Measurements from ENCODE around the gene SLC1A3. TPM values are rescaled to one million over a fixed set of nuclear protein-coding genes. Genes with fewer than 3 reads are reported as not detected.
"Not testable (repeated sequence)": the region's sequence is repeated elsewhere in the genome, so short reads cannot be mapped to it uniquely, and the experiment has no call there.

SLC1A3 gene
- total and polyA plus RNA-seq, 7 experiments from 2014 or later = 0.32 to 3.1 (median 0.62) TPM; not detected in 3

DNA sequence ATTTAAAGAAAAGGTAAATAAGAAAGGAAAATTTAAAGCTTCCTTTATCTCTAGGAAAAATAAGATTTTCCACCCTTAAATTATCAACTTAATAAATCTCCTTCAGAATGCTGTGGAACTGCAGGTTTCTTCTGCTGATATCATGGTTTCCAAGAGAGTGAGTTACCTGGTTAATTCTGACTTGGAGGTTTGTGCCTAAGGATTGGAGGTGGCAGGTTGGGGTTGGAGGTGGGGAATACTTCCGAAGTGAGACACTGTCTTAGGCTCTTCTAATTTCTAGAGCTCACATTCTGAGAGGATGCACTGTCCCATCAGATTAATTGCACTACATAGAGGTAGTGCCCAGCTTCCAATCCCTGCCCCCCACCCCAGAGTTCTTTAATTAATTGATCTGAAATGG is 31.1 kb downstream of the SLC1A3 start:
- Mint-ChIP-seq H3K36me3 (no peaks in the 10 kb centered on the region), H3K4me3 (no peak overlapping the region), H3K9me3 (peaks cover 0 to 5% (median 0%) of the 10 kb centered on the region in 11 donors), H3K27me3 (peaks cover 13 to 34% (median 19%) of the 10 kb centered on the region in 5 donors), H3K27ac (no peak overlapping the region), H3K4me1 (no peaks in the 10 kb centered on the region)
- ChIA-PET CTCF (no interaction called here), POLR2A (no interaction called here)
- ATAC-seq (no peak), DNase-seq (no peak)
- Histone ChIP-seq H3K27me3 (ENCODE audit: control insufficient read depth in 2 of 2, insufficient read depth in 2 of 2, low read length in 2 of 2) (no peaks in the 10 kb centered on the region), H3K9me3 (ENCODE audit: control insufficient read depth in 2 of 3, low read length in 3 of 3) (no peaks in the 10 kb centered on the region), H3K4me1 (ENCODE audit: control insufficient read depth in 2 of 2, insufficient read depth in 2 of 2, low read length in 2 of 2) (no peaks in the 10 kb centered on the region), H3K36me3 (ENCODE audit: control insufficient read depth in 2 of 3, insufficient read depth in 3 of 3, low read length in 3 of 3) (no peaks in the 10 kb centered on the region), H3K4me3 (ENCODE audit: low read length) (no peak overlapping the region), H3K27ac (ENCODE audit: low read depth, low read length) (no peak overlapping the region)
- intact Hi-C loops (cut with micrococcal nuclease) = no loop called here

DNA sequence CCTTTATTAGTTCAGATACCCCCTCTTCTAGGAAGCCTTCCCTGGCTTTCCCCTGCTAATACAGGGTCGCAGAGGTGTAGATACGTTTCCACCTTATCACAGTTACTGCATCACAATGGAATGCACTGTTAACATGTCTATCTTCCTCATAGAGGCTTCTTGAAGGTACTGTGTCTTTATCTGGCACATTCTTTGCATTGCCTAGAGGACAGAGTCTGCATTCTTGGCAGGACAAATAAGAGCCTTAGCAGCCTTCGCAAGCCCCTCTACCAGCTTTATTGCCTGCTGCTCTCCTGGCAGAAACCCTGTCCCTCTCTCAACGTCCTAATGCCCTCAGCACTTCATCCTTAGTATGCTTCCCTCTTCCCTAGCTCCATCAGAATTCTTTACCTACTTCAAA is 31.6 kb downstream of the SLC1A3 start:
- Mint-ChIP-seq H3K27me3 (peaks cover 14 to 33% (median 20%) of the 10 kb centered on the region in 5 donors), H3K9me3 (peaks cover 0 to 5% (median 0%) of the 10 kb centered on the region in 11 donors), H3K4me1 (no peaks in the 10 kb centered on the region), H3K27ac (no peak overlapping the region), H3K4me3 (no peak overlapping the region), H3K36me3 (no peaks in the 10 kb centered on the region)
- Histone ChIP-seq H3K27me3 (ENCODE audit: control insufficient read depth in 2 of 2, insufficient read depth in 2 of 2, low read length in 2 of 2) (no peaks in the 10 kb centered on the region), H3K27ac (ENCODE audit: low read depth, low read length) (no peak overlapping the region), H3K36me3 (ENCODE audit: control insufficient read depth in 2 of 3, insufficient read depth in 3 of 3, low read length in 3 of 3) (no peaks in the 10 kb centered on the region), H3K4me3 (ENCODE audit: low read length) (no peak overlapping the region), H3K9me3 (ENCODE audit: control insufficient read depth in 2 of 3, low read length in 3 of 3) (no peaks in the 10 kb centered on the region), H3K4me1 (ENCODE audit: control insufficient read depth in 2 of 2, insufficient read depth in 2 of 2, low read length in 2 of 2) (no peaks in the 10 kb centered on the region)
- DNase-seq (no peak), ATAC-seq (no peak)
- ChIA-PET POLR2A (no interaction called here), CTCF (no interaction called here)
- intact Hi-C loops (cut with micrococcal nuclease) = no loop called here

- DNase-seq = no peak
- ATAC-seq = no peak
- H3K4me3 Mint-ChIP-seq = no peak overlapping the region
- H3K9me3 Mint-ChIP-seq = peaks cover 0 to 1% (median 0%) of the 10 kb centered on the region in 11 donors
- Histone ChIP-seq H3K27me3 (ENCODE audit: control insufficient read depth in 2 of 2, insufficient read depth in 2 of 2, low read length in 2 of 2) (no peaks in the 10 kb centered on the region), H3K36me3 (ENCODE audit: control insufficient read depth in 2 of 3, insufficient read depth in 3 of 3, low read length in 3 of 3) (no peaks in the 10 kb centered on the region), H3K27ac (ENCODE audit: low read depth, low read length) (no peak overlapping the region), H3K4me1 (ENCODE audit: control insufficient read depth in 2 of 2, insufficient read depth in 2 of 2, low read length in 2 of 2) (no peaks in the 10 kb centered on the region), H3K9me3 (ENCODE audit: control insufficient read depth in 2 of 3, low read length in 3 of 3) (no peaks in the 10 kb centered on the region), H3K4me3 (ENCODE audit: low read length) (no peak overlapping the region)
- ChIA-PET POLR2A (no interaction called here), CTCF (no interaction called here)
- no peaks in the 10 kb centered on the region for H3K4me1 Mint-ChIP-seq
- intact Hi-C loops (cut with micrococcal nuclease) = no loop called here
- no peaks in the 10 kb centered on the region for H3K36me3 Mint-ChIP-seq
- H3K27me3 Mint-ChIP-seq = peaks cover 13 to 33% (median 24%) of the 10 kb centered on the region in 5 donors
- no peak overlapping the region for H3K27ac Mint-ChIP-seq
These were observed 34.5 kb downstream of the SLC1A3 start for GRCh38 chr5:36640949-36641348.

- Histone ChIP-seq H3K9me3 (ENCODE audit: control insufficient read depth in 2 of 3, low read length in 3 of 3) (no peaks in the 10 kb centered on the region), H3K27me3 (ENCODE audit: control insufficient read depth in 2 of 2, insufficient read depth in 2 of 2, low read length in 2 of 2) (no peaks in the 10 kb centered on the region), H3K27ac (ENCODE audit: low read depth, low read length) (no peak overlapping the region), H3K4me3 (ENCODE audit: low read length) (no peak overlapping the region), H3K4me1 (ENCODE audit: control insufficient read depth in 2 of 2, insufficient read depth in 2 of 2, low read length in 2 of 2) (no peaks in the 10 kb centered on the region), H3K36me3 (ENCODE audit: control insufficient read depth in 2 of 3, insufficient read depth in 3 of 3, low read length in 3 of 3) (no peaks in the 10 kb centered on the region)
- no peaks in the 10 kb centered on the region for H3K36me3 Mint-ChIP-seq
- H3K27me3 Mint-ChIP-seq = peaks cover 13 to 33% (median 25%) of the 10 kb centered on the region in 5 donors
- H3K27ac Mint-ChIP-seq = no peak overlapping the region
- intact Hi-C loops (cut with micrococcal nuclease) = no loop called here
- DNase-seq = no peak
- H3K4me1 Mint-ChIP-seq = no peaks in the 10 kb centered on the region
- H3K9me3 Mint-ChIP-seq = peaks cover 0 to under 1% (median 0%) of the 10 kb centered on the region in 11 donors
- ChIA-PET POLR2A (no interaction called here), CTCF (interaction anchor here (0.7 kb wide), 1 partner anchor 548 kb away, joined by 3 read pairs; no protein-coding TSS in a partner anchor)
- H3K4me3 Mint-ChIP-seq = no peak overlapping the region
- ATAC-seq = no peak
These were observed 35.0 kb downstream of the SLC1A3 start for GRCh38 chr5:36641431-36641830.

- no peaks in the 10 kb centered on the region for H3K4me1 Mint-ChIP-seq
- H3K27me3 ChIP-seq (ENCODE audit: control insufficient read depth in 2 of 2, insufficient read depth in 2 of 2, low read length in 2 of 2) = no peaks in the 10 kb centered on the region
- intact Hi-C loops (cut with micrococcal nuclease) = no loop called here
- H3K36me3 ChIP-seq (ENCODE audit: control insufficient read depth in 2 of 3, insufficient read depth in 3 of 3, low read length in 3 of 3) = no peaks in the 10 kb centered on the region
- H3K36me3 Mint-ChIP-seq = no peaks in the 10 kb centered on the region
- no peak overlapping the region for H3K27ac Mint-ChIP-seq
- no peak for DNase-seq
- no peaks in the 10 kb centered on the region for H3K9me3 ChIP-seq (ENCODE audit: control insufficient read depth in 2 of 3, low read length in 3 of 3)
- H3K4me1 ChIP-seq (ENCODE audit: control insufficient read depth in 2 of 2, insufficient read depth in 2 of 2, low read length in 2 of 2) = no peaks in the 10 kb centered on the region
- H3K27ac ChIP-seq (ENCODE audit: low read depth, low read length) = no peak overlapping the region
- ATAC-seq = no peak
- POLR2A ChIA-PET = no interaction called here
- H3K4me3 ChIP-seq (ENCODE audit: low read length) = no peak overlapping the region
- H3K27me3 Mint-ChIP-seq = peaks cover 13 to 37% (median 29%) of the 10 kb centered on the region in 5 donors
- CTCF ChIA-PET = no interaction called here
- peaks cover 0 to 3% (median 0%) of the 10 kb centered on the region in 11 donors for H3K9me3 Mint-ChIP-seq
- H3K4me3 Mint-ChIP-seq = no peak overlapping the region
These were observed 35.7 kb downstream of the SLC1A3 start for GRCh38 chr5:36642089-36642488.

GRCh38 chr5:36643162-36643561 is 36.8 kb downstream of the SLC1A3 start:
- H3K27ac Mint-ChIP-seq = no peak overlapping the region
- H3K4me3 Mint-ChIP-seq = no peak overlapping the region
- H3K36me3 Mint-ChIP-seq = no peaks in the 10 kb centered on the region
- no peaks in the 10 kb centered on the region for H3K4me1 ChIP-seq (ENCODE audit: control insufficient read depth in 2 of 2, insufficient read depth in 2 of 2, low read length in 2 of 2)
- H3K9me3 ChIP-seq (ENCODE audit: control insufficient read depth in 2 of 3, low read length in 3 of 3) = no peaks in the 10 kb centered on the region
- CTCF ChIA-PET = no interaction called here
- ATAC-seq = no peak
- peaks cover 13 to 37% (median 25%) of the 10 kb centered on the region in 5 donors for H3K27me3 Mint-ChIP-seq
- POLR2A ChIA-PET = no interaction called here
- no peaks in the 10 kb centered on the region for H3K4me1 Mint-ChIP-seq
- no peak for DNase-seq
- intact Hi-C loops (cut with micrococcal nuclease) = no loop called here
- no peaks in the 10 kb centered on the region for H3K27me3 ChIP-seq (ENCODE audit: control insufficient read depth in 2 of 2, insufficient read depth in 2 of 2, low read length in 2 of 2)
- no peak overlapping the region for H3K27ac ChIP-seq (ENCODE audit: low read depth, low read length)
- H3K9me3 Mint-ChIP-seq = peaks cover 0 to 3% (median 0%) of the 10 kb centered on the region in 11 donors
- H3K36me3 ChIP-seq (ENCODE audit: control insufficient read depth in 2 of 3, insufficient read depth in 3 of 3, low read length in 3 of 3) = no peaks in the 10 kb centered on the region
- H3K4me3 ChIP-seq (ENCODE audit: low read length) = no peak overlapping the region

DNA sequence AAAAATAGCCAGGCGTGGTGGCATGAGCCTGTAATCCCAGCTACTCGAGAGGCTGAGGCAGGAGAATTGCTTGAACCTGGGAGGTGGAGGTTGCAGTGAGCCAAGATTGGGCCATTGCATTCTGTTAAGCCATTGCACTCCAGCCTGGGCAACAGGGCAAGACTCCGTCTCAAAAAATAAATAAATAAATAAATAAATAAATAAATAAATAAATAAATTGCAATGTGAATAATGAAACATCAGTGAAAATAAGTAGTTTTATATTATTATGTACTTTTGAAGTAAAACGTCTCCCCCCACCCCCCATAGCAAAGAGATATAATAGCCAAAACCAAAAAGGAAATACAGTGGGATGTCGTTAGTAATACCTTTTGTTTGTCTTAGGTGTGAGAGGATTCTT is 37.4 kb downstream of the SLC1A3 start:
- POLR2A ChIA-PET; DNase-seq; CTCF ChIA-PET; H3K36me3 ChIP-seq (ENCODE audit: control insufficient read depth in 2 of 3, insufficient read depth in 3 of 3, low read length in 3 of 3); H3K27ac ChIP-seq (ENCODE audit: low read depth, low read length); H3K27ac Mint-ChIP-seq; ATAC-seq; H3K36me3 Mint-ChIP-seq; H3K4me3 Mint-ChIP-seq; H3K27me3 ChIP-seq (ENCODE audit: control insufficient read depth in 2 of 2, insufficient read depth in 2 of 2, low read length in 2 of 2); intact Hi-C loops (cut with micrococcal nuclease); H3K4me3 ChIP-seq (ENCODE audit: low read length); H3K4me1 ChIP-seq (ENCODE audit: control insufficient read depth in 2 of 2, insufficient read depth in 2 of 2, low read length in 2 of 2); H3K4me1 Mint-ChIP-seq; H3K9me3 ChIP-seq (ENCODE audit: control insufficient read depth in 2 of 3, low read length in 3 of 3); H3K9me3 Mint-ChIP-seq: not testable (repeated sequence)
- H3K27me3 Mint-ChIP-seq = peaks cover 13 to 36% (median 22%) of the 10 kb centered on the region in 5 donors

Data from naive thymus-derived CD4-positive, alpha-beta T cell (primary cell).